ENCODE measurements around the gene NUP155. TPM values are rescaled to one million over a fixed set of nuclear protein-coding genes. Genes with fewer than 3 reads are reported as not detected.
"Not testable (repeated sequence)": the region's sequence is repeated elsewhere in the genome, so short reads cannot be mapped to it uniquely, and the experiment has no call there.

NUP155 gene
- 19.4 and 35.1 TPM in 2 replicates for total RNA-seq (2014; rRNA removed; shearing (Covaris generic); ENCODE audit: low replicate concordance)

DNA sequence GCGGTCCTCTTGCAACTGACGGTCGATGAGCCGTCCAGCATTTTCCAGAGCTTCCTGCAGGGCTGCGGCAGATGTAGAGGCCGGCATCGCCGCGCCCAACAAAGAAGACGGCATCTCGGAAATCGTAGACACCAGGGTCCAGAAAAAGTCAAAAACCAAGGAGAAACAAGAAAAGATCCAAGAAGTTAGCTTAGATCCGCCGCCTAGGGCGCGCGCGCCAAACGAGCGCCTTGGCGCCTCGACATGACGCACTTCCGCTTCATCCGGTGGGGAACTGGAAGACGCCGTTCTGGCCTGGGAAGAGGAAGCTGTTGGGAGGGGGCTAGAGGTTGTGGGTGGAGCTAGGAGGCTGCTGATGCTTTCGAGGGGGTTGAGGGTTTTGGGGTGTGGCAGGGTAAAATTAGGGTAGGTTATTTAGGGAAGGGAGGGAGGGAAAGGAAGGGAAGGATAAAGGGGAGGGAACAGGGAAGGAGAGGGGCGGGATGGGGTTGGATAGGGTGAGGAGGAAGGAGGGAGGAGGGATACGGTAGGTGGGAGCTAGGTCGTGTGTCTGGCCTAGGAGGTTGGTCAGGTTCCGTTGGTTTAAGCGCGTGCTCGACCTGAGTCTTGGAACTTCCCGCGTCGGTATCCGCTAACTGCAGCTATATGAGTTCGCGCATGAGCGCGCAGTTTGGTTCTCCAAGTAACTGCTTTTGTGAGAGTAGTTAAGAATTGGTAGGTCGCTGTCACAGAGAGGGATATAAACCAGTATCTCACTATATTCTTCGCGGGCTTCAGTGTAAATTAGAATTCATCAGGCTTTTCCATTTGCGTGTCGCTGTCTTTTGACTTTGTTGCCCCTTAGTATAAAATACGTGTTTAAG lies at the start of gene NUP155:
Gene NUP155, minus strand, starts transcription at position 243 of the 863 bp plus-strand sequence. Its CDS starts 129 bp downstream, at position 114.
- H3K27me3 ChIP-seq (ENCODE audit: low read length) = no peaks in the 10 kb centered on the region
- DNase-seq = peak; percentile 97
- no peaks in the 10 kb centered on the region for H3K9me3 ChIP-seq (ENCODE audit: low read length)
- peak within 1 kb of the TSS; percentile 64; the same call in 1 of the 2 replicates for H2AFZ ChIP-seq (ENCODE audit: low read length)
- peaks cover 23% of the 10 kb centered on the region for H3K4me1 ChIP-seq (ENCODE audit: low read length)
- H3K4me3 ChIP-seq (ENCODE audit: low read length) = peak within 1 kb of the TSS; percentile 97
- H3K9ac ChIP-seq (ENCODE audit: low read length) = peak within 1 kb of the TSS; percentile 90
- no peak within 1 kb of the TSS; the same call in 1 of the 2 replicates for H3K27ac ChIP-seq (ENCODE audit: low read length)
- peak within 1 kb of the TSS; percentile 75 for H3K4me2 ChIP-seq (ENCODE audit: low read depth, low read length, poor library complexity, severe bottlenecking)
- peaks cover 48% of the 10 kb centered on the region for H3K79me2 ChIP-seq (ENCODE audit: low read length)
- H3K36me3 ChIP-seq (ENCODE audit: insufficient read depth, low read length) = peaks cover 5% of the 10 kb centered on the region; the same call in 1 of the 2 replicates
- peaks cover 14% of the 10 kb centered on the region; the same call in 1 of the 2 replicates for H4K20me1 ChIP-seq (ENCODE audit: insufficient read depth, low read depth, low read length)
- H3K9me2 ChIP-seq (replicated peaks; ENCODE audit: insufficient read depth, low read length) = no peaks in the 10 kb centered on the region; the same call in 1 of the 2 replicates

DNA sequence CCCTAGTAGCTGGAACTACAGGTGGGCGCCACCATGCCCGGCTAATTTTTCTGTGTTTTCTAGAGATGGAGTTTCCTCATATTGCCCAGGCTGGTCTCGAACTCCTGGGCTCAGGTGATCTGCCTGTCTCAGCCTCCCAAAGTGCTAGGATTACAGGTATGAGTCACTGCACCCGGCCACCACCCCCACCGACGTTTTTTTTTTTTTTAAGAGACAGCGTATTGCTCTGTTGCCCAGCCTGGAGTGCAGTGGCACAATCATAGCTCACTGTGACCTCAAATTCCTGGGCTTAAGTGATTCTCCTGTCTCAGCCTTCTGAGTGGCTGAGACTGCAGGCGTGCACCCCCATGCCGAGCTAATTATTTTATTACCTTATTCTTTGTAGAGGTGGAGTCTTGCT lies 46.4 kb upstream of the NUP155 start:
- Histone ChIP-seq H3K4me1 (ENCODE audit: low read length) (no peaks in the 10 kb centered on the region), H3K27me3 (ENCODE audit: low read length) (no peaks in the 10 kb centered on the region), H3K79me2 (ENCODE audit: low read length) (no peaks in the 10 kb centered on the region), H3K27ac (ENCODE audit: low read length) (no peak overlapping the region), H3K9me2 (replicated peaks; ENCODE audit: insufficient read depth, low read length) (no peaks in the 10 kb centered on the region), H3K36me3 (ENCODE audit: insufficient read depth, low read length) (0 out of 2 replicates have a peak, but pooled peaks cover 4% of the 10 kb centered on the region), H3K9me3 (ENCODE audit: low read length) (no peaks in the 10 kb centered on the region), H3K4me2 (ENCODE audit: low read depth, low read length, poor library complexity, severe bottlenecking) (no peak overlapping the region), H3K4me3 (ENCODE audit: low read length) (no peak overlapping the region), H4K20me1 (ENCODE audit: insufficient read depth, low read depth, low read length) (no peaks in the 10 kb centered on the region), H2AFZ (ENCODE audit: low read length) (no peak overlapping the region), H3K9ac (ENCODE audit: low read length) (no peak overlapping the region)
- DNase-seq = no peak

DNA sequence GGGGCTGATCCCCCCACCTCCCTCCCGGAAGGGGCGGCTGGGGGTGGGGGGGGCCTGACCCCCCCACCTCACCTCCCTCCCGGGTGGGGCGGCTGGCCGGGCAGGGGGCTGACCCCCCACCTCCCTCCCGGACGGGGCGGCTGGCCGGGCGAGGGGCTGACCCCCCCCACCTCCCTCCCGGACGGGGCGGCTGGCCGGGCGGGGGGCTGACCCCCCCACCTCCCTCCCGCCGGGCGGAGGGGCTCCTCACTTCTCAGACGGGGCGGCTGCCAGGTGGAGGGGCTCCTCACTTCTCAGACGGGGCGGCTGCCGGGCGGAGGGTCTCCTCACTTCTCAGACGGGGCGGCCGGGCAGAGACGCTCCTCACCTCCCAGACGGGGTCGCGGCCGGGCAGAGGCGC lies 44.5 kb upstream of the NUP155 start:
- not testable (repeated sequence) for H3K4me1 ChIP-seq (ENCODE audit: low read length); H3K27ac ChIP-seq (ENCODE audit: low read length); H3K4me3 ChIP-seq (ENCODE audit: low read length); DNase-seq; H3K9me3 ChIP-seq (ENCODE audit: low read length); H3K36me3 ChIP-seq (ENCODE audit: insufficient read depth, low read length); H3K79me2 ChIP-seq (ENCODE audit: low read length); H3K27me3 ChIP-seq (ENCODE audit: low read length); H3K9ac ChIP-seq (ENCODE audit: low read length); H4K20me1 ChIP-seq (ENCODE audit: insufficient read depth, low read depth, low read length); H2AFZ ChIP-seq (ENCODE audit: low read length); H3K9me2 ChIP-seq (replicated peaks; ENCODE audit: insufficient read depth, low read length); H3K4me2 ChIP-seq (ENCODE audit: low read depth, low read length, poor library complexity, severe bottlenecking)

DNA sequence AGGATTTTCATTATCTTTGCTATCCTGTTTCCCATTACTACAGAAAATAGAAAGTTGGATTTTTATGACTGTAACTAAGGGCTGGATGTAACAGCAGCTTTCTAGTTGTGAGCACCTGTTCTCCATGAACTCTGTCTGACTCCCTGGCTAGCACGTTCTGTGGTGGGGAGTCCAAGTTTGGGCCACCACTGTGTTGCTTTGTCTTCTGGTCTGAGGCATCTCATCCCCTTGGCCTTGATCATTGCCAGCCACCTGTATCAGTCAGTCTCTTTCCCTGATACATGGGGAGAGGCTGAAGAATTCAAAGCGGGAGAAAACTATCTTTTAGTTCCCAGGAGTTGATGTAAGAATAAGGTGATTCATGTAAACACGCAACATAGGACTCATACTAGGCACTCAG lies 41.6 kb upstream of the NUP155 start:
- no peaks in the 10 kb centered on the region for H3K9me3 ChIP-seq (ENCODE audit: low read length)
- H3K79me2 ChIP-seq (ENCODE audit: low read length) = no peaks in the 10 kb centered on the region
- H3K27ac ChIP-seq (ENCODE audit: low read length) = no peak overlapping the region
- H3K4me3 ChIP-seq (ENCODE audit: low read length) = no peak overlapping the region
- no peaks in the 10 kb centered on the region for H3K9me2 ChIP-seq (replicated peaks; ENCODE audit: insufficient read depth, low read length)
- H3K9ac ChIP-seq (ENCODE audit: low read length) = no peak overlapping the region
- no peaks in the 10 kb centered on the region for H3K27me3 ChIP-seq (ENCODE audit: low read length)
- no peak overlapping the region for H2AFZ ChIP-seq (ENCODE audit: low read length)
- no peak for DNase-seq
- H3K4me1 ChIP-seq (ENCODE audit: low read length) = no peaks in the 10 kb centered on the region
- H4K20me1 ChIP-seq (ENCODE audit: insufficient read depth, low read depth, low read length) = no peaks in the 10 kb centered on the region
- 0 out of 2 replicates have a peak, but pooled peaks cover 4% of the 10 kb centered on the region for H3K36me3 ChIP-seq (ENCODE audit: insufficient read depth, low read length)
- H3K4me2 ChIP-seq (ENCODE audit: low read depth, low read length, poor library complexity, severe bottlenecking) = no peak overlapping the region

DNA sequence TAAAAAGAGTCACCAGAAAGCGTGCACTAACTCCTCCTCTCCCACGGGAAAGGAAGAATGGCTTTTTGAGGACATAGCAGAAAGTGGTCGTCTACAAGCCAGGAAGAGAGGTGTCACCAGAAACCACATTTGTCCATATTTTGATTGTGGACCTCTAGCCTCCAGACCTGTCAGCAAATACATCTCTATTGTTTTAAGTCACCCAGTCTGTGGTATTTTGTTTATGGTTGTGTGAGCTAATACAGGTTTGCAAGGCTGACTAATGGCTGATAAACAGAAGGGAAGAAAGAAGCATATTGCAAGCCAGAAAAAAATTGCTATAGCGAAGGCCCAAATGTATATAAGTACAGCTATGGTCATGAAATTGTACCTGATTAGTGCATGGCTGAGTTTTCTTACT lies 29.6 kb upstream of the NUP155 start:
- no peak overlapping the region for H3K27ac ChIP-seq (ENCODE audit: low read length)
- no peaks in the 10 kb centered on the region for H4K20me1 ChIP-seq (ENCODE audit: insufficient read depth, low read depth, low read length)
- H3K9ac ChIP-seq (ENCODE audit: low read length) = no peak overlapping the region
- DNase-seq = no peak
- H3K36me3 ChIP-seq (ENCODE audit: insufficient read depth, low read length) = peaks cover 9% of the 10 kb centered on the region; the same call in 1 of the 2 replicates
- H3K4me1 ChIP-seq (ENCODE audit: low read length) = peaks cover 8% of the 10 kb centered on the region
- H2AFZ ChIP-seq (ENCODE audit: low read length) = no peak overlapping the region
- H3K27me3 ChIP-seq (ENCODE audit: low read length) = no peaks in the 10 kb centered on the region
- H3K9me2 ChIP-seq (replicated peaks; ENCODE audit: insufficient read depth, low read length) = no peaks in the 10 kb centered on the region
- H3K4me2 ChIP-seq (ENCODE audit: low read depth, low read length, poor library complexity, severe bottlenecking) = no peak overlapping the region
- H3K79me2 ChIP-seq (ENCODE audit: low read length) = peaks cover 5% of the 10 kb centered on the region; the same call in 1 of the 2 replicates
- H3K9me3 ChIP-seq (ENCODE audit: low read length) = no peaks in the 10 kb centered on the region
- H3K4me3 ChIP-seq (ENCODE audit: low read length) = no peak overlapping the region

DNA sequence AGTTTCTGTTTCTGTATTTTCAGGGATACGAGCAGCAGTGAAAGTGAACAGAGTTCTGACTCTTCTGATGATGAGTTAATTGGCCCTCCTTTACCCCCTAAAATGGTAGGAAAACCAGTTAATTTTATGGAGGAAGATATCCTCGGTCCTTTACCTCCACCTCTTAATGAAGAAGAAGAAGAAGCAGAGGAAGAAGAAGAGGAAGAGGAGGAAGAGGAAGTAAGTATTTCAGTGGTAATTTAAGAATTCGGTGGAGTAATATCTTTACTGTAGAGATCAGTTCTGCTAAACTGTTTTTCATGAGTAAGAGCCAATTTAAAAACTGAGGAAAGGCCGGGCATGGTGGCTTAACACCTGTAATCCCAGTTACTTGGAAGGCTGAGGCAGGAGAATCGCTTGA lies 25.4 kb upstream of the NUP155 start:
- no peak overlapping the region for H3K9ac ChIP-seq (ENCODE audit: low read length)
- H3K9me3 ChIP-seq (ENCODE audit: low read length) = no peaks in the 10 kb centered on the region
- H3K4me1 ChIP-seq (ENCODE audit: low read length) = peaks cover 8% of the 10 kb centered on the region
- H3K4me2 ChIP-seq (ENCODE audit: low read depth, low read length, poor library complexity, severe bottlenecking) = no peak overlapping the region
- no peak for DNase-seq
- no peaks in the 10 kb centered on the region for H3K27me3 ChIP-seq (ENCODE audit: low read length)
- H3K27ac ChIP-seq (ENCODE audit: low read length) = no peak overlapping the region
- no peak overlapping the region for H2AFZ ChIP-seq (ENCODE audit: low read length)
- peaks cover 5% of the 10 kb centered on the region for H3K79me2 ChIP-seq (ENCODE audit: low read length)
- H3K4me3 ChIP-seq (ENCODE audit: low read length) = no peak overlapping the region
- H4K20me1 ChIP-seq (ENCODE audit: insufficient read depth, low read depth, low read length) = no peaks in the 10 kb centered on the region
- no peaks in the 10 kb centered on the region for H3K9me2 ChIP-seq (replicated peaks; ENCODE audit: insufficient read depth, low read length)
- H3K36me3 ChIP-seq (ENCODE audit: insufficient read depth, low read length) = peaks cover 10% of the 10 kb centered on the region; the same call in 1 of the 2 replicates

DNA sequence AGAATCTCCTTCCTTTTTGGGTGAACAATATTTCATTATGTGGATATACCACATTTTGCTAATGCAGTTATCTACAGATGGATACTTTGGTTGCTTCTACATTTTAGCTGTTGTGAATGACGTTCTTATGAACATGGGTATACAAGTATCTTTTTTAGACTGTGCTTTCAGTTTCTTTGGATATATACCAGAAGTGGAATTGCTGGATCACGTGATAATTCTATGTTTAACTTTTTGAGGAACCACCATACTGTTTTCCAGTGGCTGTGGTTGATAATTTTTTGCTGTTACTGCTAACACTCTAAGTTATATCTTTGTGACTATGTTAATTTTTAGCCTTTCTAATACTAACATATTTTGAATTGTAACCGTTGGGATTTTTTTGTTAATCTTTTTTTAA lies 20.7 kb upstream of the NUP155 start:
- Histone ChIP-seq H3K36me3 (ENCODE audit: insufficient read depth, low read length) (peaks cover 10% of the 10 kb centered on the region; the same call in 1 of the 2 replicates), H2AFZ (ENCODE audit: low read length) (no peak overlapping the region), H3K9me2 (replicated peaks; ENCODE audit: insufficient read depth, low read length) (no peaks in the 10 kb centered on the region), H3K79me2 (ENCODE audit: low read length) (peaks cover 5% of the 10 kb centered on the region), H3K4me2 (ENCODE audit: low read depth, low read length, poor library complexity, severe bottlenecking) (no peak overlapping the region), H3K4me3 (ENCODE audit: low read length) (no peak overlapping the region), H3K27me3 (ENCODE audit: low read length) (no peaks in the 10 kb centered on the region), H3K9ac (ENCODE audit: low read length) (no peak overlapping the region), H3K4me1 (ENCODE audit: low read length) (peaks cover 8% of the 10 kb centered on the region), H4K20me1 (ENCODE audit: insufficient read depth, low read depth, low read length) (no peaks in the 10 kb centered on the region), H3K27ac (ENCODE audit: low read length) (no peak overlapping the region), H3K9me3 (ENCODE audit: low read length) (no peaks in the 10 kb centered on the region)
- no peak for DNase-seq

DNA sequence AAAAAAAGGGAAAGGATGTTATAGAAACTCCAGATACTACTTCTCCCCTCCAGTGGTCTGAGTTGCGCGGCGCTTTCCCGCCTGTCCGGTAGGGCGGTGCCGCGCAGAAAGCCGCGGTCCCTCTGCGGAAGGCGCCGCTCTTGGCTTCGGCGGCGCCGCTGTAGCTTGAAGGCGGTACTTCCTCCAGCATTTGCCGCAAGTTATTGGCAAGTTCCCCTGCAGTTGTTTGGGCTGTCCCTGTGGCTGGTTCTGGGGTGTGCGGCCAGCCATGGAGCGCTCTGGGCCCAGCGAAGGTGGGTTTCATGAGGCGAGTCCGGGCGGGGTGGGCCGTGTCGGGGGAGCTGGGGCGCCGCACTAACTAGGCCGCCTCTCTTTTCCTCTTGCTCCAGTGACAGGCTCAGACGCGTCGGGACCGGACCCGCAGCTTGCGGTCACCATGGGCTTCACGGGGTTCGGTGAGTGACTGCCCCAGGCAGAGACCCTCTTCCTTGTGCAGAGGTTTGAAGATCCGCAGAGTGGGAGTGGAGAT lies 8.3 kb upstream of the NUP155 start, which contains the start of gene WDR70:
Gene WDR70, plus strand, starts transcription at position 219 of the 529 bp plus-strand sequence. Its CDS starts 50 bp downstream, at position 269.
- peak; percentile 95 for DNase-seq
- Histone ChIP-seq H3K79me2 (ENCODE audit: low read length) (peaks cover 14% of the 10 kb centered on the region), H3K4me2 (ENCODE audit: low read depth, low read length, poor library complexity, severe bottlenecking) (peak within 1 kb of the TSS; percentile 88), H3K4me3 (ENCODE audit: low read length) (peak within 1 kb of the TSS; percentile 93), H2AFZ (ENCODE audit: low read length) (peak within 1 kb of the TSS; percentile 56; the same call in 1 of the 2 replicates), H3K9ac (ENCODE audit: low read length) (peak within 1 kb of the TSS; percentile 85)
- not testable (repeated sequence) for H3K27ac ChIP-seq (ENCODE audit: low read length); H3K27me3 ChIP-seq (ENCODE audit: low read length); H3K9me2 ChIP-seq (replicated peaks; ENCODE audit: insufficient read depth, low read length); H3K36me3 ChIP-seq (ENCODE audit: insufficient read depth, low read length); H3K9me3 ChIP-seq (ENCODE audit: low read length); H4K20me1 ChIP-seq (ENCODE audit: insufficient read depth, low read depth, low read length); H3K4me1 ChIP-seq (ENCODE audit: low read length)
